GM12801 (cell line): Measurements from ENCODE around the gene ZNF93.

ENCODE experiments used
- CTCF ChIP-seq: IDR thresholded peaks from one replicate; pipeline ENCODE4 v1.5.1; 2011; ENCODE audit warnings: control low read depth; ENCODE audit not compliant: insufficient read length; ENCODE audit errors: extremely low read depth

ZNF93 gene

DNA sequence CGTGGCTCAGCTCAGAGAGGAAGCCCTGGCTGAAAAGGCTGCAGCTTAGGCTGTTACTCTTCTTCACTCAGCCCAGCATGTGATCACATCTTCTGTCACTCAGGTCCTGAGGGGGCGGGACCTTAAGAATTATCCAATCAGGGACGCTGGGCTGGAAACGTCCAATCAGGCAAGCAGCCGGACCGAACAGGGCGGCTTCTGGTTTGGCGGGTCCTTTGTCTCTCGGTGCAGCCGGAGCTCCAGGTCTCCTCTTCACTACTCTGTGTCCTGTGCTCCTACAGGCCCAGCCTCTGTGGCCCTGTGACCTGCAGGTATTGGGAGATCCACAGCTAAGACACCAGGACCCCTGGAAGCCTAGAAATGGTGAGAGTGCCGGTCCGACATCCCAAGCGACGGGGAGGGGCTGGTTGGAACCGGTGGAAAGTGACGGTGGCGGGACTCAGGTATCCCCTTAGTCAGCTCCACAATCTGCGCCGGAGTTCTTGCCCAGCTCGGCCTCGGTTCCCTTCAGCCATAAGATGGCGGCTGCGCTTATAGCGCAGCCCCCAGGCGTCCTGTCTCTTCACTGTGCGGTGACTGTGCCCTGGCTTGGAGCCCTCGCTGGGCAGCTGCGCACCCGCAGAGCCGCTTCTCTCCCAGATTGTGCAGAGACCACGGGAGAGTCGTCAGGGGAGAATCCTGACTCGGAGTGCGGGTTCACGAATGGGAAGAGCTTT lies at the start of gene ZNF93:
ZNF93 (plus strand) TSS at position 218 of the 716 bp plus-strand sequence; CDS start at position 361, 143 bp downstream.
- no peak for TF ChIP-seq CTCF

DNA sequence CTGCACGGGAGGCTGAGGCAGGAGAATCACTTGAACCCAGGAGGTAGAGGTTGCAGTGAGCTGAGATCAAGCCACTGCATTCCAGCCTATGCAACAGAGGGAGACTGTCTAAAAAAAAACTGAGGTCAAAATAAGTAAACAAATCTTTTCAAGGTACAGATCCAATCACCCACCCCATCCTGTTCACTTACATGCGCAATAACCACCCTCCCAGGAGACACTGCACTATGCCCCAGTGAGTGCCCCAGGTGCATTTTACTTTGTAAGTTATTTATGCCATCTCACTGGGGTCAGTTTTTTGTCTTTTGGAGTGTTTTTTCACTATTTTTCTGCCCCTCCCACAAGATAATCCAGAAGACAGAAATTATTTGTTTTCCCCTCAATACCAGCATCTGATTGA lies 42.0 kb upstream of the ZNF93 start:
- no peak for TF ChIP-seq CTCF

- TF ChIP-seq CTCF = no peak
Observed at GRCh38 chr19:19860756-19861390, 39.9 kb upstream of the ZNF93 start.

GRCh38 chr19:19865750-19866610 lies 34.8 kb upstream of the ZNF93 start, which contains the start of gene ZNF253:
ZNF253 (plus strand) TSS chr19:19865882; CDS start chr19:19865997, 115 bp downstream.
- no peak for TF ChIP-seq CTCF

DNA sequence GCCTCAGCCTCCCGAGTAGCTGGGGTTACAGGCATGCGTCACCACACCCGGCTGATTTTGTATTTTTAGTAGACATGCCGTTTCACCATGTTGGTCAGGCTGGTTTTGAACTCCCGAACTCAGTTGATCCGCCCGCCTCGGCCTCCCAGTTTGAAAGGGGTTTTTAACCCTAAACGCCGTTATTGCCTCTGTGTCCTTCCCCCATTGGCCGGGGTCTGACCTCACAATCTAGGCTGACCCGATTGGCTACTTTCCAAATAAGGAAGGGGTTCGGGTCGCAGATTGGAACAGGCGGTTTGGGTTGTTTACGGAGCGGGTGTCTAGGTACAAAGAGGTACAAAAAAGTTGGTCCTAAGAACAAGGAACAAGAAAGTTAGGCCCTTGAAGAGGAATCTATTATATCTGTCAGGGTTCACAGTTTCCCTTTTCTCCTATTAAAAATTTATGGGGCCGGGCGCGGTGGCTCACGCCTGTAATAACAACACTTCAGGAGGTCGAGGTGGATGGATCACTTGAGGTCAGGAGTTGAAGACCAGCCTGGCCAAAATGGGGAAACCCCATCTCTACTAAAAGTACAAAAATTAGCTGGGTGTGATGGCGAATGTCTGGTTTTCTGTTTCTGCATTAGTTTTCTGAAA lies 34.0 kb upstream of the ZNF93 start:
- no peak for TF ChIP-seq CTCF

DNA sequence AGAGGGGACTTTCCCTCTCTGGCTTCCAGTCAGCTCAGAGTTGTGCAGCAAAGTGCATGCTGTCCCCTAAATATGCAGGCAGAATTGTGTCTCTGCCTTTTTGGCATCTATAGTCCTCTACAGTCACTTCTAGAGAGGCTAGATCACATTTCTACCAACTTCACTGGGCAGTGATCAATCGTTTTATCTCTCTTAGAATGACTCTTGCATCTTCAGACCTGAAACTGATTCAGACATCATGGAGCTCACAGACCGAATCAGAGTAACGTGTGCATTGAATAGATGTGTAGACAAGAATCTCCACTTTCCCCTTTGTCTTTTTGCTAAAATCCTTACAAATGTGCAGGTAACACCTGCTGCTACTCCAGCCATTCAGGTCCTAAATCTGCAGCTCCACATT lies 28.8 kb upstream of the ZNF93 start:
- TF ChIP-seq CTCF = no peak

DNA sequence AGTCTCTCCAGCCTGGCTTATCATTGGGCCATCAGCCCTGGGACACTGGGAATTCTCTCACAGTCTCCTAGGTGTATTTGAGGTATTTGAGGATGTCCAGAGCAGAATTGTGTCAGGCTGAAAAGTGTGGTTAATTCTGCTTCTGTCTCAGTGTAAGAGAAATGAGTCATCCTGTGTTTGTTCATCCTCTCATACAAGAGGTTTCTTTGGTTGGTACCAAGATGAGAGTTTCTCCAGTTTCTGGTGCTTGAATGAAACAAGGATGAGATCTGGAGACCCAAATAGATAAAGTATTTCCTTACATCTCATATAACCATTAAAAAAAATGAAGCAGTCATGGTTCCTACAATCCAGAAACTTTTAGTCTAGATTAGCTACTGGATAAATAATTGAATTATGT lies 27.4 kb upstream of the ZNF93 start:
- TF ChIP-seq CTCF = no peak
